Measurements from ENCODE around the gene ZNF341. TPM values are rescaled to one million over a fixed set of nuclear protein-coding genes. Genes with fewer than 3 reads are reported as not detected.
A peak's percentile ranks its signal among the peaks of the same experiment; 100 is the strongest.

ZNF341 gene
- total RNA-seq, 1 donor from 2014 or later, result 8.3 TPM

GRCh38 chr20:33826270-33826897 lies 94.6 kb downstream of the ZNF341 start:
- peaks cover 3% of the 10 kb centered on the region for H3K36me3 Mint-ChIP-seq (ENCODE audit: insufficient read depth)
- no peak for TF ChIP-seq CTCF (IDR thresholded peaks at IDR 0.05; ENCODE audit: unreplicated experiment)
- no peak overlapping the region for H3K4me3 Mint-ChIP-seq (ENCODE audit: low read depth)
- H3K27ac Mint-ChIP-seq, result peak overlapping the region; percentile 93
- H3K4me1 Mint-ChIP-seq (ENCODE audit: low read depth), result peaks cover 63% of the 10 kb centered on the region
- no peaks in the 10 kb centered on the region for H3K27me3 Mint-ChIP-seq
- DNase-seq (ENCODE audit: low spot score, unreplicated experiment), result no peak
- H3K9me3 Mint-ChIP-seq (ENCODE audit: low read depth), result no peaks in the 10 kb centered on the region

DNA sequence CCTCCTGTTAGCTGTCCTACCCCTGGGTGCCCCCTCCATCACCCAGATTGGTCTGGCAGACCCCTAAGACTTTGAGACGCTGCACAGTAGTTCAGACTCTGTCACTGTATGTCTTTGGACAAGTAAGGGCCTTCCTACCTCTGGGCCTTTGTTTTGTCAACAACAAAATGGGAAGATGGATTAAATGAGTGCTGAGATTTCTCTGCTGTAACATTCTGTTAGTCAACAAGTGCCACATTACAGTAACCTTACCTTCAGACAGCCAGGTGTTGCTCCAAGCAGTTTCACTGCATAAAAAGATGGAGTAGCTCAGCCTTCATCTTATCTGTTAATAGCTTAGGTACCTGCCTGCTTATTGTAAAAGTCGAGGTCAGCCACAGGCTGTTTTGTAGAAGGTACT lies 95.3 kb downstream of the ZNF341 start:
- no peak for DNase-seq (ENCODE audit: low spot score, unreplicated experiment)
- no peak overlapping the region for H3K4me3 Mint-ChIP-seq (ENCODE audit: low read depth)
- peak overlapping the region; percentile 93 for H3K27ac Mint-ChIP-seq
- no peak for TF ChIP-seq CTCF (IDR thresholded peaks at IDR 0.05; ENCODE audit: unreplicated experiment)
- peaks cover 4% of the 10 kb centered on the region for H3K36me3 Mint-ChIP-seq (ENCODE audit: insufficient read depth)
- no peaks in the 10 kb centered on the region for H3K27me3 Mint-ChIP-seq
- no peaks in the 10 kb centered on the region for H3K9me3 Mint-ChIP-seq (ENCODE audit: low read depth)
- peaks cover 69% of the 10 kb centered on the region for H3K4me1 Mint-ChIP-seq (ENCODE audit: low read depth)

DNA sequence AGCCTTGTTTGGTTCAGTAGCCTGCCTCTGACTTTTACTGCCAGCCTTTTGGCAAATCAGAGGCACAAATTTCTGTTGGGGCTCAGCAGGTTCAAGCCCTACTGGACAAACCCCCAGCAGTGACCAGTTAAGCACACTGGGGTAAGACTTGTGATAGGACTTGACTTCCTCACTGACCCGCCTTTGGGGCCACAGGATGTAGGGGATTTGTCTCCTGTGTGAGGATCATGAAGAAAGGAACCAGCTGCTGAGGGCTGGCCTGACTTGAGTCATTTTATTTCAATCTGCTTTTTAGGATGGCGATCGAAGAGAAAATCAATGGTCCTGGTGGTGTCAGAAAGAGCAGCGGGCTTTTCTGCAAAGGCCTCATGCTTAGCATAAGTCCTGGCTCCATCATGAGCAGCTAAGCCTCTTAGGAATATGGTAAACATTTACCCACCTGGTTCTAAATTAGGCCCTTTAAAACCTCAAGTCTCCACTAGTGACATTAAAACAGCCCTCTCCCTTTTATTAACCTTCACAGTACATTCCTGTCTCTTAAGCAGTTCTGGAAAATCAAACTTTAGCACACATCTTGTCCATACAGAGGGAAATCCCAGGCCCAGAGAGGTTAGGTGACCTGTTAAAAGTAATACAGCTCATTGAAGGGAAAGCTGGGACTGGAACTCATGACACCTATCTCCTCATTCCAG lies 96.0 kb downstream of the ZNF341 start:
- peaks cover 72% of the 10 kb centered on the region for H3K4me1 Mint-ChIP-seq (ENCODE audit: low read depth)
- H3K36me3 Mint-ChIP-seq (ENCODE audit: insufficient read depth), result peaks cover 6% of the 10 kb centered on the region
- no peaks in the 10 kb centered on the region for H3K9me3 Mint-ChIP-seq (ENCODE audit: low read depth)
- H3K27ac Mint-ChIP-seq, result peak overlapping the region; percentile 91
- H3K4me3 Mint-ChIP-seq (ENCODE audit: low read depth), result no peak overlapping the region
- H3K27me3 Mint-ChIP-seq, result no peaks in the 10 kb centered on the region
- TF ChIP-seq CTCF (IDR thresholded peaks at IDR 0.05; ENCODE audit: unreplicated experiment), result no peak
- DNase-seq (ENCODE audit: low spot score, unreplicated experiment), result no peak

- Mint-ChIP-seq H3K27ac (peak overlapping the region; percentile 91), H3K9me3 (ENCODE audit: low read depth) (no peaks in the 10 kb centered on the region)
Observed at GRCh38 chr20:33828326-33828844, 96.6 kb downstream of the ZNF341 start.

More at GRCh38 chr20:33828326-33828844, 96.6 kb downstream of the ZNF341 start:
- no peak overlapping the region for H3K4me3 Mint-ChIP-seq (ENCODE audit: low read depth)
- no peak for TF ChIP-seq CTCF (IDR thresholded peaks at IDR 0.05; ENCODE audit: unreplicated experiment)
- no peak for DNase-seq (ENCODE audit: low spot score, unreplicated experiment)
- H3K27me3 Mint-ChIP-seq, result no peaks in the 10 kb centered on the region
- H3K36me3 Mint-ChIP-seq (ENCODE audit: insufficient read depth), result peaks cover 10% of the 10 kb centered on the region
- H3K4me1 Mint-ChIP-seq (ENCODE audit: low read depth), result peaks cover 77% of the 10 kb centered on the region

Measured in progenitor cell of endocrine pancreas (in vitro differentiated cells).